Parathyroid adenoma (tissue), 2 donors: ENCODE data around the gene C10orf67.

Experiments
- H2AFZ ChIP-seq: fragments of 300-600 bp; sonication (generic); one replicate; pipeline ENCODE4 v1.7.0; 2017; ENCODE audit warnings: antibody characterized with exemption, mild to moderate bottlenecking
- H3K27ac ChIP-seq: fragments of 300-600 bp; sonication (generic); one replicate; pipeline ENCODE4 v1.7.0; 2017
- H3K27me3 ChIP-seq: fragments of 300-600 bp; sonication (generic); one replicate; pipeline ENCODE4 v1.7.0; 2017; ENCODE audit warnings: low read length; ENCODE audit not compliant: control insufficient read depth, insufficient read depth
- H3K36me3 ChIP-seq: fragments of 300-600 bp; sonication (generic); one replicate; pipeline ENCODE4 v1.7.0; 2017; ENCODE audit warnings: low read length; ENCODE audit not compliant: control insufficient read depth, insufficient read depth
- H3K4me1 ChIP-seq: fragments of 300-600 bp; sonication (generic); one replicate; pipeline ENCODE4 v1.7.0; 2017; ENCODE audit warnings: control low read depth
- H3K4me2 ChIP-seq: fragments of 300-600 bp; sonication (generic); one replicate; pipeline ENCODE4 v1.7.0; 2017; ENCODE audit warnings: low read length
- H3K4me3 ChIP-seq: fragments of 300-600 bp; sonication (generic); one replicate; pipeline ENCODE4 v1.7.0; 2017; ENCODE audit warnings: low read depth, low read length
- H3K79me2 ChIP-seq: fragments of 300-600 bp; sonication (generic); one replicate; pipeline ENCODE4 v1.7.0; 2017; ENCODE audit warnings: control low read depth
- H3K9ac ChIP-seq: fragments of 300-600 bp; sonication (generic); one replicate; pipeline ENCODE4 v1.7.0; 2017; ENCODE audit warnings: mild to moderate bottlenecking
- H3K9me3 ChIP-seq: fragments of 300-600 bp; sonication (generic); one replicate; pipeline ENCODE4 v1.7.0; 2017; ENCODE audit warnings: low read length; ENCODE audit not compliant: control insufficient read depth
- TF ChIP-seq, protein P1 (sequence below): fragments of 300-600 bp; sonication (generic); IDR thresholded peaks from one replicate; pipeline ENCODE4 v1.7.0; 2017; ENCODE audit warnings: antibody characterized with exemption, mild to moderate bottlenecking
- donor health status: primary hyperparathyroidism.

The C10orf67 gene

DNA sequence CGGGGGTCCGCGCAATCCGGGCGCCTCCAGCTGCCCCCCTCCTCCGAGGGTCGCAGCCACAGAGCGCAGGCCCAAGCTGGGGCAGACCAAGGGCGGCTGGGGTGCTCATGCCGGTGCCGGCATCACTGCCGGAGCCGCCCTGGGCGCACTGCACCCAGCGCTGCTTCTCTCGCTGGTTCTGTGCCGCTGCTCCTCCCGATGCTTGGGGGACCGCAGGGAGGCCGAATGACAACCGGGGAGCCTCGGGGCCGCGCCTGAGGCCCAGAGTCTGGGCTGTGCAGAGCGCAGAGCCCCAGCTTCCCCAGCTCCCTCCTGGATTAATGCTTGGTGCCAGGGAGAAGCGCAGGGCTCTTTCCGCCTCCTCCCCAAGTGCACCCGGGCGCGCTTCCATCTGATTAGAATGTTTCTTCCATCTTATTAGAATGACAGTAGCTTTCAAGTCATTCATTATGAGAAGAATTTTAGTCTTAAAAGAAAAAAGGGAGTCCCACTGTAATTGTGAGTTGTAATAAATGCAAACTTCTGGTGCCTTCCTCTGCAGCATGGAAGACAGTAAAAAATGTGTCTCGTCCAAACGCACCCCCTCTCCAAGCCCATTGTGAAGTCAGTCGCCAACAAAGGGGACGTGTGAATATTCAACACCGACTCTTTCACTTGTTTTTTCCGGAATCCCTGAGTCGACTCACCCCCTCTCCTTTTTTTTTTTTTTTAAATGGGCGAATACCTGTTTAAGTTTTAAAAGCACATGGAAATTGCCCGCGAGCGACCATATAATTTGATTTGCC is 172.0 kb downstream of the C10orf67 start:
- Histone ChIP-seq H3K27ac (no peak overlapping the region), H3K4me1 (no peaks in the 10 kb centered on the region), H2AFZ (peak overlapping the region; percentile 79), H3K4me2 (peak overlapping the region; percentile 26), H3K36me3 (no peaks in the 10 kb centered on the region), H3K27me3 (peaks cover 3% of the 10 kb centered on the region), H3K9ac (no peak overlapping the region), H3K4me3 (no peak overlapping the region), H3K9me3 (no peaks in the 10 kb centered on the region), H3K79me2 (no peaks in the 10 kb centered on the region)
- TF ChIP-seq, protein P1, sequence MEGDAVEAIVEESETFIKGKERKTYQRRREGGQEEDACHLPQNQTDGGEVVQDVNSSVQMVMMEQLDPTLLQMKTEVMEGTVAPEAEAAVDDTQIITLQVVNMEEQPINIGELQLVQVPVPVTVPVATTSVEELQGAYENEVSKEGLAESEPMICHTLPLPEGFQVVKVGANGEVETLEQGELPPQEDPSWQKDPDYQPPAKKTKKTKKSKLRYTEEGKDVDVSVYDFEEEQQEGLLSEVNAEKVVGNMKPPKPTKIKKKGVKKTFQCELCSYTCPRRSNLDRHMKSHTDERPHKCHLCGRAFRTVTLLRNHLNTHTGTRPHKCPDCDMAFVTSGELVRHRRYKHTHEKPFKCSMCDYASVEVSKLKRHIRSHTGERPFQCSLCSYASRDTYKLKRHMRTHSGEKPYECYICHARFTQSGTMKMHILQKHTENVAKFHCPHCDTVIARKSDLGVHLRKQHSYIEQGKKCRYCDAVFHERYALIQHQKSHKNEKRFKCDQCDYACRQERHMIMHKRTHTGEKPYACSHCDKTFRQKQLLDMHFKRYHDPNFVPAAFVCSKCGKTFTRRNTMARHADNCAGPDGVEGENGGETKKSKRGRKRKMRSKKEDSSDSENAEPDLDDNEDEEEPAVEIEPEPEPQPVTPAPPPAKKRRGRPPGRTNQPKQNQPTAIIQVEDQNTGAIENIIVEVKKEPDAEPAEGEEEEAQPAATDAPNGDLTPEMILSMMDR = no peak

GRCh38 chr10:23171232-23171876 is 173.2 kb downstream of the C10orf67 start:
- Histone ChIP-seq H3K9me3 (no peaks in the 10 kb centered on the region), H3K4me3 (no peak overlapping the region), H3K79me2 (no peaks in the 10 kb centered on the region), H3K4me2 (no peak overlapping the region), H3K36me3 (no peaks in the 10 kb centered on the region), H3K27ac (no peak overlapping the region), H3K9ac (no peak overlapping the region), H3K4me1 (no peaks in the 10 kb centered on the region), H2AFZ (no peak overlapping the region), H3K27me3 (peaks cover 3% of the 10 kb centered on the region)
- TF ChIP-seq, protein P1 = no peak

- H3K4me3 ChIP-seq = no peak overlapping the region
- H2AFZ ChIP-seq = peak overlapping the region; percentile 56
- no peak overlapping the region for H3K9ac ChIP-seq
- H3K4me1 ChIP-seq = peaks cover 7% of the 10 kb centered on the region
- TF ChIP-seq, protein P1 = peak; percentile 76
- H3K4me2 ChIP-seq = peak overlapping the region; percentile 52
- H3K27me3 ChIP-seq = no peaks in the 10 kb centered on the region
- H3K79me2 ChIP-seq = no peaks in the 10 kb centered on the region
- no peaks in the 10 kb centered on the region for H3K9me3 ChIP-seq
- no peak overlapping the region for H3K27ac ChIP-seq
- no peaks in the 10 kb centered on the region for H3K36me3 ChIP-seq
These were observed 186.2 kb downstream of the C10orf67 start for GRCh38 chr10:23158370-23158769.

- Histone ChIP-seq H3K36me3 (no peaks in the 10 kb centered on the region), H3K4me1 (peaks cover 7% of the 10 kb centered on the region), H3K27me3 (no peaks in the 10 kb centered on the region), H3K27ac (no peak overlapping the region), H3K9ac (no peak overlapping the region), H3K79me2 (no peaks in the 10 kb centered on the region), H3K4me2 (peak overlapping the region; percentile 52), H2AFZ (peak overlapping the region; percentile 56), H3K4me3 (no peak overlapping the region), H3K9me3 (no peaks in the 10 kb centered on the region)
- TF ChIP-seq, protein P1 = no peak
These were observed 186.8 kb downstream of the C10orf67 start for GRCh38 chr10:23157691-23158369.
